IMR-90 (cell line): ENCODE measurements around the gene ARL4C. TPM values are rescaled to one million over a fixed set of nuclear protein-coding genes. Genes with fewer than 3 reads are reported as not detected.
A peak's percentile ranks its signal among the peaks of the same experiment; 100 is the strongest.

Experiments used
- ATAC-seq: fragments of 200-7000 bp; cut with Tn5 transposase; 2 replicates; pipeline ENCODE4 v1.9.1; 2020; ENCODE audit warnings: low read depth, mild to moderate bottlenecking, moderate library complexity
- BruUV-seq: library from RNA; stranded (reverse); fragments of 400-500 nt; replicated peaks from 2 replicates; lab custom pipeline; 2021; lab: Mats Ljungman, UMichigan
- CTCF ChIA-PET: fragments of 300-600 bp; formaldehyde crosslinking; extraction: SDS; loops from one replicate; lab custom pipeline; 2021; ENCODE audit warnings: antibody characterized with exemption; lab: Yijun Ruan, JAX
- POLR2A ChIA-PET: fragments of 300-600 bp; sonication (Branson Sonifier 250); formaldehyde crosslinking; loops from one replicate; lab custom pipeline; 2022; ENCODE audit warnings: antibody characterized with exemption; ENCODE audit not compliant: unreplicated experiment; lab: Charles Lee
- DNase-seq: peaks from one replicate; pipeline ENCODE4 v3.0.0; 2013
- H2AFZ ChIP-seq: replicated peaks from 2 replicates; pipeline ENCODE3; 2013; ENCODE audit warnings: low read length, mild to moderate bottlenecking; ENCODE audit not compliant: poor library complexity
- H2AK5ac ChIP-seq: 2 replicates; pipeline ENCODE4 v1.6.1; 2013; ENCODE audit warnings: low read depth, low read length, inconsistent platforms
- H2AK9ac ChIP-seq: replicated peaks from 2 replicates; pipeline ENCODE3; 2013; ENCODE audit warnings: mild to moderate bottlenecking, low read depth, low read length, moderate library complexity; ENCODE audit not compliant: poor library complexity
- H2BK120ac ChIP-seq: 2 replicates; pipeline ENCODE4 v1.6.1; 2013; ENCODE audit warnings: low read depth, low read length, inconsistent platforms
- H2BK15ac ChIP-seq: 3 replicates; pipeline ENCODE4 v1.6.1; 2013; ENCODE audit warnings: low read depth, low read length, inconsistent platforms
- H2BK20ac ChIP-seq: 2 replicates; pipeline ENCODE4 v1.6.1; 2013; ENCODE audit warnings: low read depth, mild to moderate bottlenecking, inconsistent platforms, low read length, moderate library complexity
- H2BK5ac ChIP-seq: 2 replicates; pipeline ENCODE4 v1.6.1; 2013; ENCODE audit warnings: mild to moderate bottlenecking, low read depth, low read length, inconsistent platforms; ENCODE audit not compliant: poor library complexity, severe bottlenecking
- H3K14ac ChIP-seq: replicated peaks from 2 replicates; pipeline ENCODE4 v1.6.1; 2013; ENCODE audit warnings: low read depth, low read length, inconsistent platforms
- H3K18ac ChIP-seq: 2 replicates; pipeline ENCODE4 v1.6.1; 2013; ENCODE audit warnings: low read depth, low read length, control low read depth
- H3K23ac ChIP-seq: 2 replicates; pipeline ENCODE4 v1.6.1; 2013; ENCODE audit warnings: low read depth, low read length, inconsistent platforms
- H3K27ac ChIP-seq: 2 replicates; pipeline ENCODE4 v1.5.1; 2013; ENCODE audit warnings: mild to moderate bottlenecking, control low read depth, low read length; ENCODE audit not compliant: insufficient read depth
- H3K27me3 ChIP-seq: 2 replicates; pipeline ENCODE4 v1.6.1; 2013; ENCODE audit warnings: low read length; ENCODE audit not compliant: control insufficient read depth, insufficient read depth
- H3K36me3 ChIP-seq: 2 replicates; pipeline ENCODE4 v1.6.1; 2013; ENCODE audit warnings: low read length, mixed read lengths; ENCODE audit not compliant: control insufficient read depth, insufficient read depth
- H3K4ac ChIP-seq: 2 replicates; pipeline ENCODE4 v1.6.1; 2013; ENCODE audit warnings: low read depth, low read length, inconsistent platforms
- H3K4me1 ChIP-seq: 2 replicates; pipeline ENCODE4 v1.6.1; 2013; ENCODE audit warnings: low read length, mixed read lengths; ENCODE audit not compliant: control insufficient read depth, insufficient read depth
- H3K4me2 ChIP-seq: 2 replicates; pipeline ENCODE4 v1.6.1; 2013; ENCODE audit warnings: low read depth, mild to moderate bottlenecking, control low read depth, low read length, moderate library complexity
- H3K4me3 ChIP-seq: 2 replicates; pipeline ENCODE4 v1.5.1; 2013; ENCODE audit warnings: low read depth, mild to moderate bottlenecking, control low read depth, low read length, moderate library complexity; ENCODE audit not compliant: insufficient read depth
- H3K56ac ChIP-seq: 2 replicates; pipeline ENCODE4 v1.6.1; 2013; ENCODE audit warnings: low read length, inconsistent platforms; ENCODE audit not compliant: insufficient read depth; ENCODE audit errors: extremely low read depth
- H3K79me1 ChIP-seq, 2 experiments: 2 replicates each; pipeline ENCODE4 v1.6.1; 2013; ENCODE audit warnings: low read length in 2 of 2, inconsistent platforms in 1 of 2, low read depth in 1 of 2
- H3K9ac ChIP-seq: 2 replicates; pipeline ENCODE4 v1.6.1; 2013; ENCODE audit warnings: low read depth, low read length, control low read depth
- H3K9me1 ChIP-seq: 2 replicates; pipeline ENCODE4 v1.6.1; 2013; ENCODE audit warnings: low read length, inconsistent platforms; ENCODE audit not compliant: insufficient read depth
- H3K9me3 ChIP-seq: 2 replicates; pipeline ENCODE4 v1.6.1; 2013; ENCODE audit warnings: low read length; ENCODE audit not compliant: control insufficient read depth, insufficient read depth
- H4K20me1 ChIP-seq: 2 replicates; pipeline ENCODE4 v1.6.1; 2013; ENCODE audit warnings: low read length, inconsistent platforms; ENCODE audit not compliant: insufficient read depth
- H4K5ac ChIP-seq: 2 replicates; pipeline ENCODE4 v1.6.1; 2013; ENCODE audit warnings: mild to moderate bottlenecking, low read depth, low read length, control low read depth
- H4K8ac ChIP-seq, 2 experiments: 2 replicates each; pipeline ENCODE4 v1.6.1; 2013; ENCODE audit warnings: low read depth in 2 of 2, low read length in 2 of 2, control low read depth in 1 of 2, inconsistent platforms in 1 of 2
- H4K91ac ChIP-seq: 2 replicates; pipeline ENCODE4 v1.6.1; 2013; ENCODE audit warnings: low read depth, low read length, inconsistent platforms; ENCODE audit not compliant: insufficient read depth
- CHD1 ChIP-seq: IDR thresholded peaks from 2 replicates; pipeline ENCODE4 v1.6.1; 2012; ENCODE audit warnings: low read depth, low read length, improper control_type of control experiment
- FOS ChIP-seq: fragments of 150-350 bp; IDR thresholded peaks from 2 replicates; pipeline ENCODE4 v1.6.1; 2016; ENCODE audit warnings: low read depth, low read length
- MAZ ChIP-seq: IDR thresholded peaks from 2 replicates; pipeline ENCODE4 v1.6.1; 2012; ENCODE audit warnings: low read depth, mild to moderate bottlenecking, low read length, improper control_type of control experiment, moderate library complexity, borderline replicate concordance
- RFX5 ChIP-seq: IDR thresholded peaks from 2 replicates; pipeline ENCODE4 v1.8.0; 2012; ENCODE audit warnings: low read depth, mild to moderate bottlenecking, low read length, moderate library complexity
- WGBS, 2 experiments: methylation state at CpG; one replicate each; pipeline versions ENCODE4 v1.1.5 to v1.1.7; 2013; ENCODE audit warnings: missing lambda C conversion rate in 2 of 2; ENCODE audit not compliant: insufficient read length in 1 of 2; ENCODE audit errors: extremely low coverage in 2 of 2; 5-methylcytosine and 5-hydroxymethylcytosine counted together
- dilution Hi-C: fragments of 300-500 bp; cut with HindIII; formaldehyde crosslinking; loops from one replicate; pipeline ENCODE4 v1.14.3; 2018; ENCODE audit warnings: low sequenced_read_pairs; ENCODE audit not compliant: unreplicated experiment
- in situ Hi-C: fragments of 300-500 bp; cut with MboI; formaldehyde crosslinking; loops from 3 replicates; pipeline ENCODE4 v1.14.3; 2019; ENCODE audit warnings: low sequenced_read_pairs, inconsistent platforms, mixed read lengths
- intact Hi-C: fragments of 100-400 bp; cut with micrococcal nuclease; formaldehyde crosslinking; loops from 2 replicates; pipeline ENCODE4 v1.10.0; 2022
- polyA plus RNA-seq, 3 experiments: library from polyadenylated mRNA; depleted of rRNA; stranded (reverse); fragments of >200 nt; gene quantifications; 2 replicates each; pipeline ENCODE4 v1.2.3, GENCODE V29; 2012; ENCODE audit warnings: low replicate concordance in 1 of 3
- total RNA-seq: library from RNA; depleted of rRNA; stranded (reverse); fragments of >200 nt; gene quantifications from 2 replicates; pipeline ENCODE4 v1.2.3, GENCODE V29; 2012

Gene ARL4C
- total and polyA plus RNA-seq, 2 of the 4 experiments (the other 2 are of a cell fraction) = 7.7 to 8.2 TPM

DNA sequence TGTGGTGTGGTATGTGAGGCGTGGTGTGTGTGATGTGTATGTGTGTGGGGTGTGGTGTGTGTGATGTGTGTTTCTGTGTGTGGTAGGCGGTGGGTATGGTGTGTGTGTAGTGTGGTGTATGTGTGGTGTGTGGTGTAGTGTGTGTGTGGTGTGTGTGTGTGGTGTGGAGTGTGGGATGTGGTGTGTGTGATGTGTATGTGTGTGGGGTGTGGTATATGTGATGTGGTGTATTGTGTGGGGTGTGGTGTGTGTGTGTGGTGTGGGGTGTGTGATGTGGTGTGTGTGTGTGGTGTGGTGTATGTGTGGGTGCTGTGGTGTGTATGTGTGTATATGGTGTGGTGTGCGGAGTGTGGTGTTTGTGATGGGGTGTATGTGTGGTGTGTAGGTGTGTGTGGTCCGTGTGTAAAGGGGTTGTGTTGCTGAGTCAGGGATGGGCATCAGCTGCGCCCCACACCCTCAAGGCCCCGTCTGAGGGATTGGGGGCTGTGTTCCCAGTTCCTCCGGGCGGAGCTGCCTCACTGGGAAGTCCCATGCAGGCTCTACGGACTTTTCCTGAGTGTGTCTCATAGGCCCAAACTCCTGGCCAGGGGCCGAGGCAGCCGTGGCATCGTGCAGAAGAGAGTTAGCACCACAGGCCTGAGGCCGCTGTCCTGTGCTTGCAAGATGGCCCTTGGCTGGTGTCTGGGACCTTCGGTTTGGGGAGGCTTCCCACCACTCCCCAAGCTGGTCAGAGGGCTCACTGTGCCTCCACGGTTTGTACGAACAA, 18.2 kb upstream of the ARL4C start:
- H3K79me1 ChIP-seq = no peaks in the 10 kb centered on the region
- H3K14ac ChIP-seq = 0 out of 2 replicates have a peak overlapping the region, but pooled peaks have one; percentile 46
- no peak for DNase-seq
- no peak overlapping the region for H3K4me3 ChIP-seq
- H3K4me1 ChIP-seq = peaks cover 3% of the 10 kb centered on the region; the same call in 1 of the 2 replicates
- dilution Hi-C loops = loop anchor here (25.0 kb wide), 1 partner anchor 178 kb away; no protein-coding TSS in a partner anchor
- intact Hi-C loops = no loop called here
- H4K5ac ChIP-seq = no peak overlapping the region
- H3K9ac ChIP-seq = no peak overlapping the region
- no peak overlapping the region for H3K4ac ChIP-seq
- peak overlapping the region; percentile 95 for H2BK5ac ChIP-seq
- no TSS peak for BruUV-seq
- H4K8ac ChIP-seq = no peak overlapping the region
- H2BK20ac ChIP-seq = no peak overlapping the region
- WGBS, 2 experiments = 95 to 100% methylated on average over 2 to 8 of the region's 16 CpGs
- peak overlapping the region; percentile 87; the same call in 1 of the 2 replicates for H2AK5ac ChIP-seq
- H3K9me3 ChIP-seq = no peaks in the 10 kb centered on the region
- no peak for ATAC-seq
- peak overlapping the region; percentile 34 for H2AK9ac ChIP-seq
- no peak overlapping the region for H3K27ac ChIP-seq
- no peak overlapping the region for H4K91ac ChIP-seq
- H2AFZ ChIP-seq = no peak overlapping the region
- POLR2A ChIA-PET = no interaction called here
- no peaks in the 10 kb centered on the region for H3K36me3 ChIP-seq
- TF ChIP-seq MAZ (no peak), RFX5 (no peak), FOS (no peak), CHD1 (no peak)
- no peak overlapping the region for H3K18ac ChIP-seq
- no peaks in the 10 kb centered on the region for H4K20me1 ChIP-seq
- peaks cover 11% of the 10 kb centered on the region for H3K9me1 ChIP-seq
- in situ Hi-C loops = no loop called here
- H2BK15ac ChIP-seq = no peak overlapping the region
- CTCF ChIA-PET = no interaction called here
- H3K23ac ChIP-seq = no peak overlapping the region
- H3K56ac ChIP-seq = no peak overlapping the region
- no peak overlapping the region for H3K4me2 ChIP-seq
- peaks cover 6% of the 10 kb centered on the region for H3K27me3 ChIP-seq
- no peak overlapping the region for H2BK120ac ChIP-seq
